ENCODE results near the gene DEDD. TPM values are rescaled to one million over a fixed set of nuclear protein-coding genes. Genes with fewer than 3 reads are reported as not detected.

The DEDD gene
- total and polyA plus RNA-seq, 2 of the 13 experiments (the other 11 are each of a cell fraction or from before 2014, with no cell fraction given) = 12.6 to 27.8 TPM

DNA sequence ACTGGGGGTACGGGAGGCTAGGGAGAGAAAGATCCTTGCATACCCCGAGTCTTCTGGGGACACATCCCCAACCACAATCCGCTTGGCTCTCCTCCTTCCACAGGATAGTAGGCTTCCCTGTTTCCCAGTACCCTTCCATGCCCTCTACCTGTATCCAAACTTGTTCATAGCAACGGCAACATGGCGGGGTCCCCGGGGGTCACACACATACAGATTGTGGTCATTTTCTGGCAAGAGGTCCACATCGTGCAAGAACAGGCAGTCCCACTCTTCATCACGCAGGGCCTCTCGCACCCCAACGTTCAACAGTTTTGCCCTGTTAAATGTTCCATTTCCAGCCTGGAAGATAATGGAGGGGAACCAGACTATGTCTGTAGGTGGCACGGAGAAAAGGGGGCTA lies 41.2 kb upstream of the DEDD start:
- no peaks in the 10 kb centered on the region for H3K9me3 ChIP-seq (ENCODE audit: low read length)
- H3K27ac ChIP-seq (ENCODE audit: extremely low read length, insufficient read depth, low read length) = no peak overlapping the region
- no TSS peak for BruUV-seq (replicated peaks)

More for the DNA sequence above, 41.2 kb upstream of the DEDD start:
- CTCF ChIA-PET (ENCODE audit: low intra/inter-chr PET ratio, low total read pairs) = no interaction called here
- peaks cover 10% of the 10 kb centered on the region for H3K79me2 ChIP-seq (ENCODE audit: insufficient read depth, low read length)
- no peak overlapping the region for H2AFZ ChIP-seq (ENCODE audit: low read length)
- in situ Hi-C loops (cut with HindIII; ENCODE audit: extremely low pct_ligation_motif_present, low pct_unique_long_range_greater_than_20kb) (no loop called here), intact Hi-C loops (cut with micrococcal nuclease; ENCODE audit: unreplicated experiment) (no loop called here)
- TF ChIP-seq TP53 (CRISPR knock-in tag; conservative IDR thresholded peaks at IDR 0.05) (no peak), SRSF4 (IDR thresholded peaks at IDR 0.05; ENCODE audit: low read depth, low read length, poor library complexity, severe bottlenecking) (no peak), ZNF121 (CRISPR knock-in tag; IDR thresholded peaks at IDR 0.05) (no peak), ZSCAN22 (CRISPR knock-in tag; IDR thresholded peaks at IDR 0.05) (no peak), SALL1 (CRISPR knock-in tag; IDR thresholded peaks at IDR 0.05) (no peak), CBX2 (IDR thresholded peaks at IDR 0.05; ENCODE audit: low read depth, low read length) (no peak), CBX2 (CRISPR knock-in tag; IDR thresholded peaks at IDR 0.05; ENCODE audit: low read depth) (no peak), ZNF7 (CRISPR knock-in tag; IDR thresholded peaks at IDR 0.05) (no peak), RELA (CRISPR knock-in tag; IDR thresholded peaks at IDR 0.05) (no peak), ZNF550 (CRISPR knock-in tag; IDR thresholded peaks at IDR 0.05; ENCODE audit: borderline replicate concordance) (no peak), SIX4 (CRISPR knock-in tag; IDR thresholded peaks at IDR 0.05) (no peak), ZNF674 (CRISPR knock-in tag; IDR thresholded peaks at IDR 0.05; ENCODE audit: low read depth) (no peak)
- TF ChIP-seq, protein P1, sequence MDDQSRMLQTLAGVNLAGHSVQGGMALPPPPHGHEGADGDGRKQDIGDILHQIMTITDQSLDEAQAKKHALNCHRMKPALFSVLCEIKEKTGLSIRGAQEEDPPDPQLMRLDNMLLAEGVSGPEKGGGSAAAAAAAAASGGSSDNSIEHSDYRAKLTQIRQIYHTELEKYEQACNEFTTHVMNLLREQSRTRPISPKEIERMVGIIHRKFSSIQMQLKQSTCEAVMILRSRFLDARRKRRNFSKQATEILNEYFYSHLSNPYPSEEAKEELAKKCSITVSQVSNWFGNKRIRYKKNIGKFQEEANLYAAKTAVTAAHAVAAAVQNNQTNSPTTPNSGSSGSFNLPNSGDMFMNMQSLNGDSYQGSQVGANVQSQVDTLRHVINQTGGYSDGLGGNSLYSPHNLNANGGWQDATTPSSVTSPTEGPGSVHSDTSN (CRISPR knock-in tag; IDR thresholded peaks at IDR 0.05; ENCODE audit: borderline replicate concordance) = no peak
- TF ChIP-seq, protein P2, sequence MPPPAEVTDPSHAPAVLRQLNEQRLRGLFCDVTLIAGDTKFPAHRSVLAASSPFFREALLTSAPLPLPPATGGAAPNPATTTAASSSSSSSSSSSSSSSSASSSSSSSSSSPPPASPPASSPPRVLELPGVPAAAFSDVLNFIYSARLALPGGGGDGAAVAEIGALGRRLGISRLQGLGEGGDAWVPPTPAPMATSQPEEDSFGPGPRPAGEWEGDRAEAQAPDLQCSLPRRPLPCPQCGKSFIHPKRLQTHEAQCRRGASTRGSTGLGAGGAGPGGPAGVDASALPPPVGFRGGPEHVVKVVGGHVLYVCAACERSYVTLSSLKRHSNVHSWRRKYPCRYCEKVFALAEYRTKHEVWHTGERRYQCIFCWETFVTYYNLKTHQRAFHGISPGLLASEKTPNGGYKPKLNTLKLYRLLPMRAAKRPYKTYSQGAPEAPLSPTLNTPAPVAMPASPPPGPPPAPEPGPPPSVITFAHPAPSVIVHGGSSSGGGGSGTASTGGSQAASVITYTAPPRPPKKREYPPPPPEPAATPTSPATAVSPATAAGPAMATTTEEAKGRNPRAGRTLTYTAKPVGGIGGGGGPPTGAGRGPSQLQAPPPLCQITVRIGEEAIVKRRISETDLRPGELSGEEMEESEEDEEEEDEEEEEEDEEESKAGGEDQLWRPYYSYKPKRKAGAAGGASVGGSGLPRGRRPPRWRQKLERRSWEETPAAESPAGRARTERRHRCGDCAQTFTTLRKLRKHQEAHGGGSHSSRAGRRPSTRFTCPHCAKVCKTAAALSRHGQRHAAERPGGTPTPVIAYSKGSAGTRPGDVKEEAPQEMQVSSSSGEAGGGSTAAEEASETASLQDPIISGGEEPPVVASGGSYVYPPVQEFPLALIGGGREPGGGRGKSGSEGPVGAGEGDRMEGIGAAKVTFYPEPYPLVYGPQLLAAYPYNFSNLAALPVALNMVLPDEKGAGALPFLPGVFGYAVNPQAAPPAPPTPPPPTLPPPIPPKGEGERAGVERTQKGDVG (CRISPR knock-in tag; IDR thresholded peaks at IDR 0.05; ENCODE audit: borderline replicate concordance) = no peak
- TF ChIP-seq, protein P3, sequence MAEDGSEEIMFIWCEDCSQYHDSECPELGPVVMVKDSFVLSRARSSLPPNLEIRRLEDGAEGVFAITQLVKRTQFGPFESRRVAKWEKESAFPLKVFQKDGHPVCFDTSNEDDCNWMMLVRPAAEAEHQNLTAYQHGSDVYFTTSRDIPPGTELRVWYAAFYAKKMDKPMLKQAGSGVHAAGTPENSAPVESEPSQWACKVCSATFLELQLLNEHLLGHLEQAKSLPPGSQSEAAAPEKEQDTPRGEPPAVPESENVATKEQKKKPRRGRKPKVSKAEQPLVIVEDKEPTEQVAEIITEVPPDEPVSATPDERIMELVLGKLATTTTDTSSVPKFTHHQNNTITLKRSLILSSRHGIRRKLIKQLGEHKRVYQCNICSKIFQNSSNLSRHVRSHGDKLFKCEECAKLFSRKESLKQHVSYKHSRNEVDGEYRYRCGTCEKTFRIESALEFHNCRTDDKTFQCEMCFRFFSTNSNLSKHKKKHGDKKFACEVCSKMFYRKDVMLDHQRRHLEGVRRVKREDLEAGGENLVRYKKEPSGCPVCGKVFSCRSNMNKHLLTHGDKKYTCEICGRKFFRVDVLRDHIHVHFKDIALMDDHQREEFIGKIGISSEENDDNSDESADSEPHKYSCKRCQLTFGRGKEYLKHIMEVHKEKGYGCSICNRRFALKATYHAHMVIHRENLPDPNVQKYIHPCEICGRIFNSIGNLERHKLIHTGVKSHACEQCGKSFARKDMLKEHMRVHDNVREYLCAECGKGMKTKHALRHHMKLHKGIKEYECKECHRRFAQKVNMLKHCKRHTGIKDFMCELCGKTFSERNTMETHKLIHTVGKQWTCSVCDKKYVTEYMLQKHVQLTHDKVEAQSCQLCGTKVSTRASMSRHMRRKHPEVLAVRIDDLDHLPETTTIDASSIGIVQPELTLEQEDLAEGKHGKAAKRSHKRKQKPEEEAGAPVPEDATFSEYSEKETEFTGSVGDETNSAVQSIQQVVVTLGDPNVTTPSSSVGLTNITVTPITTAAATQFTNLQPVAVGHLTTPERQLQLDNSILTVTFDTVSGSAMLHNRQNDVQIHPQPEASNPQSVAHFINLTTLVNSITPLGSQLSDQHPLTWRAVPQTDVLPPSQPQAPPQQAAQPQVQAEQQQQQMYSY (CRISPR knock-in tag; IDR thresholded peaks at IDR 0.05) = no peak
- H4K20me1 ChIP-seq (ENCODE audit: insufficient read depth, low read length) = no peaks in the 10 kb centered on the region
- H3K27me3 ChIP-seq (ENCODE audit: control insufficient read depth in 1 of 2, insufficient read depth in 2 of 2, low read length in 2 of 2) = no peaks in the 10 kb centered on the region; a peak in 1 of 5 replicates
- DNase-seq (ENCODE audit: low spot score) (no peak), ATAC-seq (no peak), FAIRE-seq (no peak)
- H3K4me2 ChIP-seq (ENCODE audit: low read depth, low read length) = no peak overlapping the region
- POLR2A ChIA-PET = no interaction called here
- WGBS (ENCODE audit: low lambda C conversion rate) = 97% methylated on average over 11 of the region's 11 CpGs
- peaks cover 19% of the 10 kb centered on the region for H3K4me1 ChIP-seq (ENCODE audit: insufficient read depth, low read length)
- H3K4me3 ChIP-seq (replicated peaks in 1 of 3; ENCODE audit: insufficient read depth in 1 of 3, low read depth in 2 of 3, low read length in 3 of 3) = no peak overlapping the region
- no peak overlapping the region for H3K9ac ChIP-seq (ENCODE audit: insufficient read depth, low read depth, low read length)
- peaks cover 11 to 43% of the 10 kb centered on the region in 2 experiments for H3K36me3 ChIP-seq (replicated peaks in 1 of 2; ENCODE audit: control insufficient read depth in 1 of 2, insufficient read depth in 2 of 2, low read length in 2 of 2)

Measured in HepG2 (cell line).